ENCODE data around the gene PCDH9.
"Not testable (repeated sequence)": the region's sequence is repeated elsewhere in the genome, so short reads cannot be mapped to it uniquely, and the experiment has no call there.

The PCDH9 gene

DNA sequence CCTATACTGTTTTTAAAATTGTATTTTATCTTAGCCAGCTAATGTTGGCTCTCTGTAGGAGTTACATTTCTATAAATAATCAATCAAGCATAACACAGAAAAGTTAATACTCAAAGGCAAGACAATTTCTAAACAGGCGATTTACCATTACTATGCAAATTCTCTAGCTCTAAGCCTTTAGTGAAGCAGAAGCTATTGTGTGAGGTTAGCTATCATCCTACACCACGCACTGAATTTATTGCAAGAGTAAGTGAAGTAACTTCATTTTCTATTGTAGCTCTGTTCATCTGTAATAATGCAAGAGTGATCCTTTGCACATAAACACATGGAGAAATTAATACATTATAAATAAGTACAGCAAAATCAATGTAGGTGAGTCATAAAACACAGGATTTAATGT is 439.3 kb downstream of the PCDH9 start:
- no peak for DNase-seq (ENCODE audit: low read depth in 2 of 3, low spot score in 1 of 3)

DNA sequence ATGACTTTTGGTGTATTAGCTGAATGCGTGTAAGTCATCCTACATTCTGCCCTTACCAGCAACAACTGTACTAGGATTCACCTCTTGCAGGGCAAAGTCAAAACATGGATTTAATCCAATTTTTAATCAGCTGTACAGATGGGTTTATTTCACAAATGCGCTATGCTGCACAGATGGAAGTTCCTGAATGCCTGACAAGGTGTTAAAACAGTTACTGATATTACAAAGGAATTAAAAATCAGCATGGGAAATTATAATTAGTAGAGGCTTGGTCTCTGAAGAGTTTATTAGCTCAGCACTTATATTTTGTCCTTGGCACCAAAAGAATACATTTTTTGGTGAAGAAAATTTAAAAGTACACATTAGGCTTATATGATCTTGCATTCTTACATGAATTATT is 448.9 kb downstream of the PCDH9 start:
- DNase-seq (ENCODE audit: low read depth in 2 of 3, low spot score in 1 of 3), result no peak

DNA sequence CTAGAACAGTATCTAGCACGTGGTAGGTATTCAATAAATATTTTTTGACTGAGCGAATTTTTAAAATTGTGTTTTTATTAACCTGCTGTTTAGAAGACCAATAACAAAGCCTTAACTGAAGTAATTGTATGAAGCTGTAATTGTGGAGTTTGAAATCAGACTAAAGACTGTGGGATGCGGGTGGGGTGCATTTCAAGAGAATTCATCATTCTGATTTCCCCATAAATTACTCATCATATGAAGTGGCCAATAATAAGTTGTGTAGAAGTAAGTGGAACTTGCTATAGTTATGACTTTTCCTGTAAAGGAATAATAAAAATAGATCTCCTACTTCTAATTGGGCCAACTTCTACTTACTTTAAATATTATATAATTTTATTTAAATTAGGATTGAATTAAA is 449.3 kb downstream of the PCDH9 start:
- no peak for DNase-seq (ENCODE audit: low read depth in 2 of 3, low spot score in 1 of 3)

DNA sequence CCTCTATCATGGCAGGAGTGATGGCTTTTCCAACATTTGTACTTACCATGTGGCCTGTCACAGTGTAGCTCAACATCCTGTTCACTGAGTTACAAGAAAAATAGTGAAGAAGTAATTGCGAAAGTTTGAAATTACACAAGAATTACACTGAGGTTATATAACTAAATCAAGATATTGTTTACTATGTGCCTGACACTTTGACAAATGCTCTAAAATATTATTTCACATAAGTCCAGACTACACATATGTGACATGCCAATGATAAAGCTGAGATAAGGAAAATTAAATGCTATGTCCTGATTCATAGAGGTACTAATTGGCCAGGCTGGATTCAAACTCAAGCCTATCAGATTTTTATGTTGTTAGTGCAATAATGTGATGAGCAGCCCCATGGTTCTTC is 451.7 kb downstream of the PCDH9 start:
- no peak for DNase-seq (ENCODE audit: low read depth in 2 of 3, low spot score in 1 of 3)

DNA sequence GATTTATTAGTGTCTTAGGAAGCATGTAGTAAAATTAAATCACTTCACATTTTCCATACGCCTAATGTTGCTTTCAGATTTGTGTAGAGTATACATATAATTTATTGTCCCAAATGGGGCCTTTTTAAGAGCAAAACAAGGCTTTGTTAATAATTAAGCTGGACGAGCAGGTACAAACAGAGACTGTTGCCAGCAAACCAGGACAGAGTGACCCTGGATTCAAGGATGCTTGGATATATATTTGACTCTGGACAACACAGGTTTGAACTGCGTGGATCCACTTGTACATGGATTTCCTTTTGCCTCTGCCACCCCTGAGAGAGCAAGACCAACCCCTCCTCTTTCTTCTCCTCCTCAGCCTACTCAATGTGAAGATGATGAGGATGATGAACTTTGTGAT is 454.9 kb downstream of the PCDH9 start:
- no peak for DNase-seq (ENCODE audit: low read depth in 2 of 3, low spot score in 1 of 3)

DNA sequence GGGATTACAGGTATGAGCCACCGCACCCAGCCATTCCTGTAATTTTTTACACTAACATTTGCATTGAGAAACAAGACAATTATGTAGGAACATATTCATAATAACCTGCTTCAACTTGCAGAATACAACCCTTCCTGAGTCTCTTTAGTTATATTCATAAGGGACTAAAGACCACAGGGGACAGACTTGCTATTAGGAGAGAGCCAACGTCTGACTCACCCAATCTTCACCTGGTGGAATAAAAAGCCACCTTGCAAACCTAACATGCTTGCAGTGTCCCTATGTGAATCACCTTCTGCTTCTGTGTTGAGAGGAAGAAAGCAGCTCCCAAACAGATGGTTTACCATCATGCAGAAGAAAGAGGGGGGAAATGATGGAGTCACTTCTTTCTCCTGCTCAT is 456.1 kb downstream of the PCDH9 start:
- no peak for DNase-seq (ENCODE audit: low read depth in 2 of 3, low spot score in 1 of 3)

DNA sequence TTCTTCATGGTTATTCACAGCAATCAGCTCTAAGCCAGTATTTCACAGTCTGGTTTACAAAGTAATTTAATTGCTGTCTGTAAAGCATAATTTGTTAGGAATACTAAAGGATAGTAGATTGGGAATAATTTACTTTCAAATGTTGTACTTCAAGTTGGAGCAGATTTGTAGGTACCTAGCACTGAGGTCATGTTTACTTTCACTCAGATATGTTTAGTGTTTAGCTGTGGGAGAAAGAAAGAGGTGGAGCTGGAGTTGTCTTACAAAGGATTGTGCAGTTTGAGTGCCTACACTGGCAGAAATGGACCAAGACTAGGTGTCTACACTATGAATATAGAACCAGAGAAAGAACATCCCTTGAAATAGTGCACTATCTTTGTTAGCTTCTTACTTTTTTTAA is 464.6 kb downstream of the PCDH9 start:
- no peak for DNase-seq (ENCODE audit: low read depth in 2 of 3, low spot score in 1 of 3)

DNA sequence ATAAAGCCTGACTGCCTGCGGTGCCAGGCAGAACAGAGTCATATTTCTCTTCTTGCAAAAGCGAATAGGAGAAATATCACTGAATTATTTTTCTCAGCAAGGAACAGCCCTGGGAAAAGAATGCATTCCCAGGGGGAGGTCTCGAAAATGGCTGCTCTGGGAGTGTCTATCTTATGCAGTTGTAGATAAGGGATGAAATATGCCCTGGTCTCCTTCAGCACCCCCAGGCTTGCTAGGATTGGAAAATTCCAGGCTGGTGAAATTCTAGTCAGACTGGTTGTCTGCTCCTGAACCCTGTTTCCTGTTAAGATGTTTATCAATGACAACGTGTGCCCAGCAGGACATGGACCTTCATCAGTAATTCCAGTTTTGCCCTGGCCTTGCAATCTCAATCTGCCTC is 469.5 kb downstream of the PCDH9 start:
- DNase-seq (ENCODE audit: low read depth in 2 of 3, low spot score in 1 of 3), result not testable (repeated sequence)

DNA sequence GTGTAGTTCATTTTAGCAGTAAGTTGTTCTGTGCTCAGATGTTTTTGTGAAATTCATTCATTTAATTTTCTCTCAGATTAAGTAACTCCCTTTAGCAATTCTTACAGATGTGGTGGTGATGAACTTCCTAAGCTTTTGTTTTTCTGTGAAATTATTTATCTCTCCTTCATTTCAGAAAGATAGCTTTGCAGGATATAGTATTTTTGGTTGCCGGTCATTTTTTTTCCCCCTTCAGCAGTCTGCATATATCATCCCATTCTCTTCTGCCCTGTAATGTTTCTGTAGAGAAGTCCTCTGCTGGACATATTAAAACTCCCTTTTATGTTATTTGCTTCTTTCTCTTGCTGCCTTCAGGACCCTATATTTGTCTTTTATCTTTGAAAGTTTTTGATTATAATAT is 470.2 kb downstream of the PCDH9 start:
- no peak for DNase-seq (ENCODE audit: low read depth in 2 of 3, low spot score in 1 of 3)

DNA sequence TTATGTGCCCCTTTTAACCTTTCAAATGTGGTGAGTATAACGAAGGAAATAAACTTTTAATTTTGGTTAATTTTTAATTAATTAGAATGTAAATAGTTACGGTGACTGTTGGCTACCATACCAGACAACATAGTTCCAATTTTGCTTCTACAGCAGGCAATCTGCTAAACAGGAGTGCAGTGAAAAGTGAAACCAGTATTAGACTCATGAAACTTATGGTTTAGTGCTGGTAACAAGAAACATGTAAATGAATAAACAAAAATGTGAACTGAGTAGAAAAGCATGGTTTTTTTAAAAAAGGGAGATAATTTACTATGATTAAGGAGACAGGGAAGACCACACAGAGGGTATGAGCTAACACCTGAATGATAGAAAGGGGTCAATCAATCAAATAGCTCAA is 478.4 kb downstream of the PCDH9 start:
- DNase-seq (ENCODE audit: low read depth in 2 of 3, low spot score in 1 of 3), result no peak

DNA sequence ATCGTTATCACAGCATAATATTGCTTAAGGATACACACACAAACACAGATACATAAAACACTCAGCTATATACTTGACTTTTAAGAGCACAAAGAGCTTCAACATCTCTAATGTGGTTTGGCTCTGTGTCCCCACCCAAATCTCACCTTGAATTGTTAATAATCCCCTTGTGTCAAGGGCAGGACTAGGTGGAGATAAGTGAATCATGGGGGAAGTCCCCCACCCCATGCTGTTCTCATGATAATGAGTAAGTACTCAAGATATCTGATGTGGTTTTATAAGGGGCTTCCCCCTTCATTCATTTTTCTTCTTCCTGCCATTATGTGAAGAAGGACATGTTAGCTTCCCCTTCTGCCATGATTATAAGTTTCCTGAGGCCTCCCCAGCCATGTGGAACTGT is 481.4 kb downstream of the PCDH9 start:
- DNase-seq (ENCODE audit: low read depth in 2 of 3, low spot score in 1 of 3), result no peak

DNA sequence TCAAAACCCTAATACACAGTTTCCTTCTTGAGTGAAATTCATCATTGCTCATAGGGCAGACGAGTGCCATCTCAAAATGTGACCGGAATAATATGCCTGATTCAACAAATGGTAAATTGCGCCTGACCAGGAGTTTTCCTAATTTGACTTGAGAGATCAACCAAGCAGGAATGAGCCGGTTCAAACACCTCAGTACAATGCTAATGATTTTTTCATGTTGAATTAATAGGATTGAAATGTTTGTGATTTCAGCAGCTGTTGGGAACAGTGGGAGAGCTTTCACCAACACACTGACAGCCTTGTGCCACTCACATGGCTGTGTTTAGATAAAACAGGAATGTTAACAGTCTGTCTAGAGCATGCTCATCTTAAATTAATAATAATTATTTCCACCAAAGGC is 484.8 kb downstream of the PCDH9 start:
- no peak for DNase-seq (ENCODE audit: low read depth in 2 of 3, low spot score in 1 of 3)

DNA sequence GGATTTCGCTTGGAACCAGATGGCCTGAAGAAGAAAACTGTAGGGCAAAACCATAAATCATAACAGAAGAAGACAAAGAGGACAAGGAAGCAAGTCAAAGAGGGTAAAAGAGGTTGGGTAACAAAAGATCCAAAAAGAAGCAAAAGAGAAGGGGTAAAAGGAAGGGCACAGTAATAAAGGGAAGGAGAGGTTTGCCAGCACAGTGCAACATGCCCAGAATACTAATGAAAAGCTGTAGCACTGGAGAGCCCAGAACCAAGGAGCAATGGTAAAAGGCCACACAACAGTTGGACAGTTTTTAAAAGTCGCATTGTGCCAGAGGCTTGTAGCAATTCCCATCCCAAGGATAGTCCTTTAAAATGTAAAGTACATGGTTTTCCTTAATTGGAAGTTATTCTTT is 506.6 kb downstream of the PCDH9 start:
- DNase-seq (ENCODE audit: low read depth in 2 of 3, low spot score in 1 of 3), result no peak

DNA sequence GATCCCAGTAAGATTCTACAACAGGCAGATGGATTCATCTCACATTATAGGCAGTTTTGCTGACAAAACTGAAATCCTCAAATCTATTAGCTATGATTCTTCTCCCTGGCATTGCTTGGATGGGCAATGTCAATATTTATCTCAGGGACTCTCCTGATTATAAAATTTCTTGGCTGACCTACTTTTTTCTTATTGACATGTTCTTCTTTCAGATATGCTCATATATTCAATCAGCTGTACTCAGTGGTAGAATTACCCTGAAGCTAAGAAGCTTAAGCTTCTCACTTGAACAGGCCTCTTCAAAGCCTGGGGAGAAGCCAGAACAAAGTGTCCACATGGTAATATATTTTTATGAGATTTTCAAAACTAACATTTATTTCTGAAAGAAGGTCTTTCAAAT is 513.6 kb downstream of the PCDH9 start:
- DNase-seq (ENCODE audit: low read depth in 2 of 3, low spot score in 1 of 3), result no peak

DNA sequence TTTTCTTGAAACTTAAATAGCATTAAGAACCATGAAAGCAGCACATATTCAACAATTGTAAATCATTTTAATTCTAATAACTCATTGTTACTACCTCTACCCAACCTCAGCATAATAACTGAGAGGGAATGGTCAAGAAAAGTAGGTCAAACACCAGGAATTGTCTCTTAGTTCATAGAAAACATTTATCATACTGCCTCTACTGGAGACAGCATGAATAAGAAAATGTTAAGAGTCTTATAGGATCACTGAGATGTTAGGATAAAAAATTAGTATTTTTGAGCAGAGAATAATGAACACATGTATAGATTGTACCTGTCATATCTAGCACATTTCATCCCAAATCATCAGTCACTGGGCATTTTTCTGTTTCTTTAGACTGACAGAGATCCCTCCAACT is 515.3 kb downstream of the PCDH9 start:
- DNase-seq (ENCODE audit: low read depth in 2 of 3, low spot score in 1 of 3), result no peak

DNA sequence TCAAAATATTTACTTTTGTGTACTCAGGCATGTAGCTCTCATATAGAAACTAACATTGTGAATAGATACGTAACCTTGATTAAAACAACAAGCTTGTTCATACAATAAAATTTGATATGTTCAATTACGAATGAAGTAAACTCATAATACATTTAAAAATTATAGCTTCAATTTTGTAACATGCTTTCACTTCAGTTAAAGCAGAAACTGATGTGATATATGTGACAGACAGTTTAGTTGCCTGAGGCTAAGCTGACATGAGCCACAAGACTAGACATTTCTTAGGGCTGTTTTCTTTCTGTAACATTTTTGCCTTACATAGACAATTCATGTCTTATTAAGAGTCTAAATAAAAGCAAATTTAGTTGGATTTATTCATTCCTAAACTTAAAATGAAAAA is 526.0 kb downstream of the PCDH9 start:
- DNase-seq (ENCODE audit: low read depth in 2 of 3, low spot score in 1 of 3), result no peak

DNA sequence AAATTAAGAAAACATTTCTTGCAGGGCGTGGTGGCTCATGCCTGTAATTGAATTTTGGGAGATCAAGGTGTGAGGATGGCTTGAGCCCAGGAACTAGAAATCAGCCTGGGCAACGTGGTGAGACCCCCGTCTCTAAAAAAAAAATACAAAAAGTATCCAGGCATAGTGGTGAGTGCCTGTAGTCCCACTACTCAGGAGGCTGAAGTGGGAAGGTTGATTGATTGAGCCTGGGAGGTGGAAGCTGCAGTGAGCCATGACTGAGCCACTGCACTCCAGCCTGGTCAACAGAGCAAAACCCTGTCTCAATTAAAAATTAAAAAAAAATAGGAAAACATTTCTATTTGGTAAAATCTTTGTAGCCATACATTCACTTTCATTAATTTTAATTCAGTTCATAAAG is 526.5 kb downstream of the PCDH9 start:
- no peak for DNase-seq (ENCODE audit: low read depth in 2 of 3, low spot score in 1 of 3)

DNA sequence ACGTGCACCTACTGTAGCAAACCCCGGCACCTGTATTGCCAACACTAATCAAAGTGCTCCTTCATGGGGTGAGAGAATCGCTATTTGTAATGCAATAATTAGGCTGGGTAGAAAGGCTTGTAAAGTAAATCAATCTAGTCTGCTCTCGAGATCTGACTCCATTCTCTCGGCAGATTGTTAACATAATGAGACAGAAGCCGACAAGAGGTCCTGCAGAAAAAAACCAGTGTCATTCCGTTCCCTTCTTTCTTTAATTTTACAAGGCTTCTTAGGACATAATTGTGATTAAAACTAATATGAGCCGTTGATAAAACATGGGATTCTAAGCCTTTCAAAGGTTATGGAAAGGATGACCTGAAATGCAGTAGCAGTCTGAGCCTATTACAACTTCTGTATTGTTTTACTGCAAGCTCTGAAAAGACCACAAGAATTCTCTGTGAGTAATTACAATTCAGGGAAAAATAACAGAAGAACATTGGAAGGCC is 530.0 kb downstream of the PCDH9 start:
- no peak for DNase-seq (ENCODE audit: low read depth in 2 of 3, low spot score in 1 of 3)

DNA sequence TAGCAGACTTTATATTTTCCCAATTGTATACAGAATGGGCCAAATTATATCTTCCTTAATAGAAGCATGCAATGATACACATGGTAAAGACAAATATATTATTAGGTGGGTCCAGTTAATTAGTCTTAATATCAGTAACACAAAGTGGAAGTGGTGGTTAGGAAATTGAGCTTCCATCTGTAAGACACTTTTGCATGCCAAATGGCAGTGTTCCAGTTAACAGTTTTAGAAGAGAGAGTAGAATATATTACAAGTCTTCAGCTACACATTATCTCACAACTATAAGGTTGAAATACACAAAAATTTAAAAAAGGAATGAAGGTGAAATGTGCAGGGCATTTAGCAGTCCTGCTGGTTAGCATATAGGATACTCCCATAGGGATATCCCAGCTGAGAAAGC is 536.5 kb downstream of the PCDH9 start:
- DNase-seq (ENCODE audit: low read depth in 2 of 3, low spot score in 1 of 3), result no peak

DNA sequence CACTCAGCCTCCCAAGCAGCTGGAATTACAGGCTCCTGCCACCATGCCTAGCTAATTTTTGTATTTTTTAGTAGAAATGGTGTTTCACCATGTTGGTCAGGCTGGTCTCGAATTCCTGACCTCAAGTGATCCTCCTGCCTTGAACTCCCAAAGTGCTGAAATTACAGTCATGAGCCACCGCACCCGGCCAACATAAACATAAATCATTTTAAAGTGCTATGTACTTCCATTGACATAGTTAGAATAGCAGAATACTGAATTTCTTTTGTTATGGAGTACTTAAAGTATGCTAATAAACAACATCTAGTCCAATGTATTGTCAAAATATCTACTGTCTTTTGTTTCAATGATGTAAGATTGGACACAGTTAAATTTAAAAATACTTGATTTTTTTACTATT is 539.0 kb downstream of the PCDH9 start:
- no peak for DNase-seq (ENCODE audit: low read depth in 2 of 3, low spot score in 1 of 3)

DNA sequence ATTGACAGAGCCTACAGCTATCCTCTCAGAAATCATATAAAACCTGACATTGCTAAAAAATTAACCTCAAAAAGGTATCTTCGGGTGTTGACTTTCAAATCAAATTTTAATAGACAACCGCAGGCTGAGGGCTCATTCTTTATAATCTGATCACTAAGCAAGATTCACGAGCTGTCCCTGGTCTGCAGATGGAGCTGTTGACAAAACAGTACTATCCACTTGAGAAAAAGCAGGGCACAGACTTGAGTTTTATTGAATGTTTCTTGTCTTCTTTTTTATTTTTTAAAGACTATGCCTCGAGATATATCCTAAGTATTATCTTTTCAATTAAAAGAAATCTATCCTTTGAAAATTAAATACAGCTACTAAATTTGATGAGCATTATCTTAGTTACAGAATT is 540.5 kb downstream of the PCDH9 start:
- no peak for DNase-seq (ENCODE audit: low read depth in 2 of 3, low spot score in 1 of 3)

DNA sequence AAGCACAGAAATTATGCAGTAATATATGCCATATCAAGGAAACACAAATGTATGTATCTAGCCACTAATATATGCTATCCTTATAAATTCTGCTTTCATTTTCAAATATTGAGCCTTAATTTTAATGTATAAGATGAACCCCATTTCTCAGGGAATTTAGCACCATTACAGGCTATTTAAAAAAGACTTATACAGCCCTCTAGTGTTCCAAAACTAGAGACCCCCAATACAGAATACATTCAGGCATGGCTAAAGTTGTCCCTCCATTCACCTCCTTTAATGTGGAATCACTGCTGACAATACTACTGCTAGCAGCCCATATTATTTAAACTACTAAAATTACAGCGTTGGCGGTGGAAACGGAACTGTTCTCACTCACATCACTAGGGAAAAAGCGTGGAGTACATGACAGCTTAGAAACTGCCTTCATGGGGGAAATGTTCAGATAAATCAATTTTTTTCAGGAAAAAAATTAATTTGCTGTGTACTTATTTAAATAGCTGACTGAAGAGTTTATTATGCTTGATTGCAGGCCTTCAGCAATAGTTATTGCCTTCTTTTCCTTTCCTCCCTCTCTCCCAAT is 541.0 kb downstream of the PCDH9 start:
- no peak for DNase-seq (ENCODE audit: low read depth in 2 of 3, low spot score in 1 of 3)

DNA sequence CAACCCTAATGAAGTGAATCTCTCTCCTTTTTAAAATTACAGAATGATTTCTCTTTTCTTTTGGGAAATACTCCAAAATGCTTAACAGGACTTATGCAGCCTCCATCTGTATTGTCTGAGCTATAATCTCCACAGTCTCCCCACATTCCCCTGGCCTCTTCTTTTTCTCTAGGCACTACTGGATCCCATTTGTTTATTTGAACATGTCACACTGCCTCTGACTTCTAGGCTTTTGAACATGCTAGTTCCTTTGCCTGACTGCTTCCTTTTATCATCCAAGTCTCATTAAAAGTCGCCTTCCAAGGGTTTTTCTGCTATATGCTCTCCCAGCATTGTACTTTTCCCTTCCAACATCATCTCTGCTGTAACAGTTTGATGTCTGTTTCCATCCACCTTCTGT is 548.7 kb downstream of the PCDH9 start:
- DNase-seq (ENCODE audit: low read depth in 2 of 3, low spot score in 1 of 3), result no peak

DNA sequence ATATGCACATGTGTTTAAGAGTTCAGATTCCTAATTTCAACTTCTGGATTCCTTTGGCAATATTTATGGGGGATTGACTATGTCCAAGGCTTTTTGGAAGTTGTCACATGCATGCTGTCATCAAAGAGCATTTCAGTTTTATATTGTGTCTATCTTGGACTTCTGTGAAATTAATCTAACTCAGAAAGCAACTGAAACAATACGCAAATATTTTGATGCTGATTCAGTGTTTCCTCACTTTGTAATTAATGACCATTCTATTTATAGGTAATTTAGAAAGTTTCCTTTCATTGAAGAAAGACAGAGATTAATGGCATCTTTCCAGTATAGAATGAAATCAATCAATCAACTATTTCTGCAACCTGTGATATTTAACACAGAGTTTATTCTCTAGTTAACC is 550.1 kb downstream of the PCDH9 start:
- DNase-seq (ENCODE audit: low read depth in 2 of 3, low spot score in 1 of 3), result no peak

Data from stimulated activated CD4-positive, alpha-beta T cell treated with anti-CD3 and anti-CD28 coated beads, Interleukin-12 subunit alpha, Interleukin-12 subunit beta, amount 100 ng/mL, for 48 hours (primary cell).